Ammon's horn (tissue), 1 donor: ENCODE results near the gene MORN4.
"Not testable (repeated sequence)": the region's sequence is repeated elsewhere in the genome, so short reads cannot be mapped to it uniquely, and the experiment has no call there.

ENCODE experiments used
- DNase-seq: peaks from one replicate; pipeline ENCODE4 v3.0.0-alpha.2; 2016; ENCODE audit warnings: low spot score

The MORN4 gene

DNA sequence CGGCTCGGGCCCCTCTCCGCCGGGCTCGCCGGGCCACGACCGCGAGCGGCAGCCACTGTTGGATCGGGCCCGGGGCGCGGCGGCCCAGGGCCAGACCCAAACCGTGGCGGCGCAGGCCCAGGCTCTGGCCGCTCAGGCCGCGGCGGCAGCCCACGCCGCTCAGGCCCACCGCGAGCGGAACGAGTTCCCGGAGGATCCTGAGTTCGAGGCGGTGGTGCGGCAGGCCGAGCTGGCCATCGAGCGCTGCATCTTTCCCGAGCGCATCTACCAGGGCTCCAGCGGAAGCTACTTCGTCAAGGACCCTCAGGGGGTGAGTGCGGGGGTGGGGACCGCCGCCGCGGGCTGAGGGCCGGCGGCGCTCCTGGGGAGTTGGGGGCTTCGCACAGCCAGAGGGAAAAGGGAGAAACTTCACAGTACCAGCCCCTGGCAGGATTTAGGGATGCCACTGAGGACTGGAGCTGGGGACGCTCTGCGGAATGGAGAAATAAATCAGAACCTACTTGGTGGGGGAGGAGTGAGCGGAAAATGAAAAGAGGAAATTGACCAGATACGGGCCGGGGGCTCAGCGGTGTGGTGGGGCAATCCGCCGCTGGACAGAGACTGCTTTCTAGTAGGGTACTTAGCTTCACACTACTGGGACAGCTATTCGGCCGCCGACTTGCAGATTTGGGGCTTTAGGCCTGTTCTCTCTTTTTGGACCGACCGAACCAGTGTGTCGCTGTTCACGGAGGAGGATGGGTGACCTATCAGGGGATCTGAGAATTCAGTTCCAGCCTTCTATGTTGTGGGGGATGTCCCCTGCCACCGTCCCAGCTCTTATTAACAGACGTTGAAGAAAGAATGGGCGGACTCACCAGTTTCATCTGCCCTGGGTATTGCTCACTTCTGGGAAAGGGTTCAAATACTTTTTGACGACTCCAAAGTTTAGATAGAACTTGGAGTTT lies 7.8 kb upstream of the MORN4 start:
- DNase-seq, result peak; percentile 33

DNA sequence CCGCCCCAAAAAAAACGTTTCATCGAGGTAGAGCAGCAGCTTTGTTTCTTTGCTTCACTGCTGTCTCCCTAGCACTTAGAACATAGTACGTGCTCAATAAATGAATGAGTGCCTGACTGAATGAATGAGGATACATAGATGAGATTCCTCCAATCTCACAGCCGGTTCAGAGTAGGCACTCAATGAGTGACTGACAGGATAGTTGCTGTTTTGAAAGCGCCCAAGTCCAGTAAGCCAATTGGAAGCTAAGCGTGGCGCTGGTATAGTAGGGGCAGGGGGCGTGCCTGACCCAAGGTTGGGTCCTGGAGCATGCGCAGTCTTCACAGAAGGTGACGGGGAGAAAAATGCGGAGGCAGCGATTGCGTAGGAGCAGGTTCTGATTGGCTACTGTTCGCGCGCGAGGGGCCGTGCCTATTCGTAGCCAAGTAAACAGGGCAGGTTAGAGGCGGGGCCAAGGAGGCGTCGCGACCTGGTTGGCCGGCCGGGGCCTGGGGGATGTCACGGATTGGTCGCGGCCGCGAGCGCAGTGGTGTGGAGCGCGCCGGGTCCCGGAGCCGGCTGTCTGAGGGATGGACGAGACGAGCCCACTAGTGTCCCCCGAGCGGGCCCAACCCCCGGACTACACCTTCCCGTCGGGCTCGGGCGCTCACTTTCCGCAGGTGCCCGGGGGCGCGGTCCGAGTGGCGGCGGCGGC lies 7.0 kb upstream of the MORN4 start, which contains the start of gene PI4K2A:
PI4K2A (plus strand) TSS at position 498 of the 694 bp plus-strand sequence; CDS start at position 570, 72 bp downstream.
- DNase-seq, result peak; percentile 99

GRCh38 chr10:97639090-97639489 lies 5.8 kb upstream of the MORN4 start:
- not testable (repeated sequence) for DNase-seq

- DNase-seq, result no peak
Observed at GRCh38 chr10:97635577-97635976, 2.3 kb upstream of the MORN4 start.

DNA sequence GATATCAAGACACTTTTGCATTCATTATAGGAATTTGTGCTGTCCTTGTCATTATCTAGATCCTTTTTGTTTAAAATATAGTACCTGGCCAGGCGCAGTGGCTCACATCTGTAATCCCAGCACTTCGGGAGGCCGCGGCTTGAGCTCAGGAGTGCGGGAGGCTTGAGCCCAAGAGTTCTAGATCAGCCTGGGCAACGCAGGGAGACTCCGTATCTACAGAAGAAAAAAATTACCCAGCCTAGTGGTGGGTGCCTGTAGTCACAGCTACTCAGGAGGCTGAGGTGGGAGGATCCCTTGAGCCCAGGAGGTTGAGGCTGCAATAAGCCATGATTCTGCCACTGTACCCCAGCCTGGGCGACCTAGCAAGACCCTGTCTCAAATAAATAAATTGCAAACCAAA lies 621 bp upstream of the MORN4 start:
- no peak for DNase-seq

GRCh38 chr10:97631098-97631497 lies 2.2 kb downstream of the MORN4 start:
- DNase-seq, result no peak

GRCh38 chr10:97629289-97629688 lies 4.0 kb downstream of the MORN4 start:
- DNase-seq, result no peak

GRCh38 chr10:97628228-97628627 lies 5.1 kb downstream of the MORN4 start:
- no peak for DNase-seq

DNA sequence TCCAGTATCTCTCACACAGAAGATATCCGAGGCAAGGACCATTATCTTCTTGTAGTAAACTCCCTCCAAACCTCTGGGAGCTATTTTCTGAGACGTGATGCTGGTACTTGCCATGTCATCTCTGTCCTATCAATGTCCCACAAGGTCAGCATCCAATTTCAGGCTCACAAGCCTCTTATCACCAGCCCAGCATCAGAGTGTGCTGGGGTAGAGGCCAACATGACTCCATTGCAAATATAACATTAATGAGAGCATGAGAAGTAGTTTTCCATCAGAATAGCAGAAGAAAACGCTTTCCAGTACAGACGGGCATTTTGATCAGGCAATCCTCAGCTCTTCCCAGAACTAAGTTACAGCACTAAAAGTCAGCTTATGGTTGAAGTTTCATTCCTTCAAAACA lies 5.6 kb downstream of the MORN4 start:
- no peak for DNase-seq

- no peak for DNase-seq
Observed at GRCh38 chr10:97623277-97623676, 10.0 kb downstream of the MORN4 start.

DNA sequence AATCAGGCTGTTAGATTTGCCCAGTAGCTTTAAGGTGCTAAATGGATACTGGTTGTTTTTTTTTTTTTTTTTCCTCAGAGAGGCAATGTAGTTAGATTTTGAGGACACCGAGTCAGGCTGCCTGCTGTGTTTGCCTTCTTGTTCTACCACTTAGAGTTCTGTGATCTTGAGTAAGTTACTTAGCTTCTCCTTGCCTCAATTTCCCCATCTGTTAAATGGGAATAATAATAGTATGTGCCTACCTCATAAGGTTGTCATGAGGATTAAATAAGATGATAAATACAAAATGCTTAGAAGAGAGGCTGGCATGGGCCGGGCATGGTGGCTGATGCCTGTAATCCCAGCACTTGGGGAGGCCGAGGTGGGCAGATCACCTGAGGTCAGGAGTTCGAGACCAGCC lies 14.6 kb downstream of the MORN4 start:
- DNase-seq, result no peak

- DNase-seq, result no peak
Observed at GRCh38 chr10:97618285-97618684, 15.0 kb downstream of the MORN4 start.

GRCh38 chr10:97612386-97612785 lies 20.9 kb downstream of the MORN4 start:
- DNase-seq, result peak; percentile 33

GRCh38 chr10:97611473-97611872 lies 21.8 kb downstream of the MORN4 start:
- DNase-seq, result no peak

DNA sequence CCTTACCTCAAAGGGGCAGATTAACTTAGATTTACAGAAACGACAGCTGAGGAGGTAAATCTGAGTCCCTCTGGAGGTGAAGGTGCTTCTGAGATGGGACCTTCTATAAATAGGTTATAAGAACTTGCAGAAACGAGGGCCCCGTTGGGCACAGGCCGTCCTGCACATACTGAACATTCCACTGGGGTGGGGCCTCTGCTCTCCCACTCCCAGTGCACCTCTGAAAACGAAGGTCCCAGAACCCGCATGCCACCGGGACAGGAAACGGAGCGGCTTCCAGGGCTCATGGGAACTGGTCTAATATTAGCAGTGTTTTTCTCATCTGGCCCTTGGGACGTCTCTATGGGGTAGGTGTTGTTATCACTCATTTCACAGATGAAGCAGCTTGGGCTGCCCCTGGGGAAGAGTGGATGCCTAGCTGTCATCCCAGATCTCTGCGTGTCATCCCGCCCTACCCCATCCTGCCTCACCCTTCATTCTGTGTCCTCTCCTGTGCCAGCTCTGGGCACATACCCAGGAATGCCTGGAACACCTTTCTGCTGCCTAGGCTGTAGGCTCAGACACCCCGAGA lies 24.2 kb downstream of the MORN4 start:
- no peak for DNase-seq

- DNase-seq, result peak; percentile 68
Observed at GRCh38 chr10:97607095-97607636, 26.1 kb downstream of the MORN4 start.

GRCh38 chr10:97601268-97602215 lies 31.8 kb downstream of the MORN4 start:
- peak; percentile 43 for DNase-seq

- no peak for DNase-seq
Observed at GRCh38 chr10:97600616-97601015, 32.7 kb downstream of the MORN4 start.

- no peak for DNase-seq
Observed at GRCh38 chr10:97599272-97599619, 34.1 kb downstream of the MORN4 start.

DNA sequence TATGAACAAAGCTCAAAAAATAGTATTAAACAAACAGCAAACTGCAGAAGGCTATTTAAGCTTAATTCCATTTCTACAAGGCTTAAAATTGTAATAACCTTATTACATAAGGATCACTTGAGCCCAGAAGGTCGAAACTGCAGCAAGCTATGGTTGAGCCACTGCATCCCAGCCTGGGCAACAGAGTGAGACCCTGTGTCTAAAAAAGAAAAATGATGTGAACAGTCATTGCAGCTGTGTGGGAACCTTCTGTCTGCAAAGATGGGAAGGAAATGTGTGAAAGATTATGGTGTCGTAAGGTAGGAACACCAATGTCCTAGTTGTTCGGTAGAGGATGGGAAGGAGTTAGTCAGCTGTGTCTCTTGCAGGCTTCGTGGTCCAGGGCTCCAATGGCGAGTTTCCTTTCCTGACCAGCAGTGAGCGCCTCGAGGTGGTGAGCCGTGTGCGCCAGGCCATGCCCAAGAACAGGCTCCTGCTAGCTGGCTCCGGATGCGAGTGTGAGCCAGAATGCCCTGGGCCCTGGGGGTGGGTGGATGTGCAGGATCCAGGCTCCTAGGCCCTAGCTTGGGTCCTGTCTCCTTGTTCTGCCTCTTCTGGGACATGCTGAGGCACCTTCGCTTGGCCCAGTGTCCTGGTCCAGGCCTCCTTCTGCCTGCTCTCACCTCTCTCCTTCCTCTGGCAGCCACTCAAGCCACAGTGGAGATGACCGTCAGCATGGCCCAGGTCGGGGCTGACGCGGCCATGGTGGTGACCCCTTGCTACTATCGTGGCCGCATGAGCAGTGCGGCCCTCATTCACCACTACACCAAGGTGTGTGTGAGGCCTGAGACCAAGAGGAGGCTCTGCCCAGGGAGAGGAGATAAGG lies 34.7 kb downstream of the MORN4 start:
- no peak for DNase-seq
